Loucy (cell line): Measurements from ENCODE around the gene FZD2.

Source experiments
- H2AFZ ChIP-seq: fragments of 200-600 bp; sonication (generic); 2 replicates; pipeline ENCODE4 v1.6.0; 2016; ENCODE audit warnings: antibody characterized with exemption, mild to moderate bottlenecking, low read length, moderate library complexity
- H3F3A ChIP-seq: fragments of 200-600 bp; 2 replicates; pipeline ENCODE4 v1.6.0; 2016; ENCODE audit warnings: antibody characterized with exemption, low read depth, mild to moderate bottlenecking
- H3K27me3 ChIP-seq: fragments of 200-600 bp; sonication (generic); 2 replicates; pipeline ENCODE4 v1.6.1; 2014; ENCODE audit warnings: low read length, mild to moderate bottlenecking; ENCODE audit not compliant: insufficient read depth, poor library complexity, severe bottlenecking
- H3K36me3 ChIP-seq: fragments of 200-600 bp; sonication (generic); 2 replicates; pipeline ENCODE4 v1.6.1; 2016; ENCODE audit warnings: low read length; ENCODE audit not compliant: insufficient read depth
- H3K4me1 ChIP-seq: fragments of 200-600 bp; sonication (generic); 2 replicates; pipeline ENCODE4 v1.5.1; 2014; ENCODE audit warnings: low read length, mild to moderate bottlenecking; ENCODE audit not compliant: insufficient read depth, poor library complexity, severe bottlenecking
- H3K4me2 ChIP-seq: fragments of 200-600 bp; sonication (generic); 2 replicates; pipeline ENCODE4 v1.6.0; 2014; ENCODE audit warnings: antibody characterized with exemption, low read length, low read depth, mild to moderate bottlenecking; ENCODE audit not compliant: poor library complexity, severe bottlenecking
- H3K4me3 ChIP-seq: fragments of 200-600 bp; sonication (generic); 2 replicates; pipeline ENCODE4 v1.5.1; 2014; ENCODE audit warnings: low read length, mild to moderate bottlenecking, mixed read lengths; ENCODE audit not compliant: poor library complexity, severe bottlenecking
- H3K79me2 ChIP-seq: fragments of 200-600 bp; sonication (generic); 2 replicates; pipeline ENCODE4 v1.6.1; 2014; ENCODE audit warnings: low read length; ENCODE audit not compliant: insufficient read depth
- H3K9ac ChIP-seq: fragments of 200-600 bp; sonication (generic); 2 replicates; pipeline ENCODE4 v1.6.0; 2014; ENCODE audit warnings: mild to moderate bottlenecking, low read depth, low read length, moderate library complexity; ENCODE audit not compliant: poor library complexity, severe bottlenecking
- H3K9me2 ChIP-seq: fragments of 200-600 bp; sonication (generic); replicated peaks from 2 replicates; pipeline ENCODE4 v1.6.1; 2016; ENCODE audit warnings: low read depth, low read length, mixed read lengths
- H3K9me3 ChIP-seq: fragments of 200-600 bp; sonication (generic); 2 replicates; pipeline ENCODE4 v1.6.1; 2014; ENCODE audit warnings: mild to moderate bottlenecking, antibody characterized with exemption, low read length, low read depth; ENCODE audit not compliant: insufficient read depth
- H4K20me1 ChIP-seq: fragments of 200-600 bp; sonication (generic); 2 replicates; pipeline ENCODE4 v1.6.0; 2014; ENCODE audit warnings: antibody characterized with exemption, low read length, mild to moderate bottlenecking; ENCODE audit not compliant: insufficient read depth, poor library complexity, severe bottlenecking
- CTCF ChIP-seq: fragments of 200-600 bp; sonication (generic); conservative IDR thresholded peaks from 2 replicates; pipeline ENCODE4 v1.5.1; 2014; ENCODE audit warnings: mild to moderate bottlenecking, antibody characterized with exemption, low read length
- EZH2phosphoT487 ChIP-seq: fragments of 200-600 bp; IDR thresholded peaks from 2 replicates; pipeline ENCODE4 v1.6.1; 2018; ENCODE audit warnings: antibody characterized with exemption, mild to moderate bottlenecking, moderate library complexity, borderline replicate concordance

The FZD2 gene

DNA sequence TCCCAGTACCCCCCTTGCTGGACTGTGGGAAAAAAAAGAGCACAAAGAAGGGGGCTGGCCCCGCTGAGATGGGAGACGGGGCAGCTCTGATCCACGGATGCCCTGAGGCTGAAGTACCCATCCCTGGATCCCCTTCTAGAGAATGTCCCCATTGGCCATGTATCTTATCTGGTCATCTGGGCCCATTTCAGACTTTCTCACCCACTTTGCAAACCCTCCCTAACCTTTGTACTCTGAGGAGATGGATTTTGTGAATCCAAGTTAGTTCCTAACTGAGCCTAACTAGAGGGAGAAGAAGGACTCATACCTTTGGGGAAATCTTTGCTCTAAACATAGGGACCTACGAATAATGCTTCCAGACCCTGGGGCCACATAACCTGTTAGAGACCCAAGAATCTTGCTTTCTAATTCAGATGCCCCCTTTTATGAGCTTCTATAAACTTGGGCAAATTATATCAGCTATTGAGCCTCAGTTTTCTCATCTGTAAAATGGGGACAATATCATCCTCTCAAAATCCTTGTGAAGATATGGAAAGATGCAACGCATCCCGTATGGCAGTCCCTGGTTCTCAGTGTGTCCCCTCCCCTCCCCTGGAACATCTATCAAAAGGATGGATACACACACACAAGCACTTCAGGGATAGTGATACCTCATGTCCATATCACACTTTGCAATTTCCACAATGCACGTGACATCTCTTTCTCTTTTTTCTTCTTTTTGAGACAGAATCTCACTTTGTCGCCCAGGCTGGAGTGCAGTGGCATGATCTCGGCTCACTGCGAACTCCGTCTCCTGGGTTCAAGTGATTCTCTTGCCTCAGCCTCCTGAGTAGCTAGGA lies 16.8 kb upstream of the FZD2 start:
- H3K36me3 ChIP-seq: no peaks in the 10 kb centered on the region

GRCh38 chr17:44541884-44542581 lies 15.3 kb upstream of the FZD2 start:
- peak overlapping the region; percentile 59 for H3K4me3 ChIP-seq
- H3K9ac ChIP-seq: peak overlapping the region; percentile 77
- H4K20me1 ChIP-seq: no peaks in the 10 kb centered on the region
- no peaks in the 10 kb centered on the region for H3K9me2 ChIP-seq
- peaks cover 48% of the 10 kb centered on the region for H3K4me1 ChIP-seq
- H3K9me3 ChIP-seq: no peaks in the 10 kb centered on the region
- no peak overlapping the region for H2AFZ ChIP-seq
- no peaks in the 10 kb centered on the region for H3K36me3 ChIP-seq
- no peaks in the 10 kb centered on the region for H3F3A ChIP-seq
- H3K4me2 ChIP-seq: peak overlapping the region; percentile 80
- H3K79me2 ChIP-seq: no peaks in the 10 kb centered on the region
- H3K27me3 ChIP-seq: no peaks in the 10 kb centered on the region
- no peak for TF ChIP-seq EZH2phosphoT487
- TF ChIP-seq CTCF: no peak

More for the DNA sequence above, 16.8 kb upstream of the FZD2 start:
- no peaks in the 10 kb centered on the region for H3K9me2 ChIP-seq
- H3K4me3 ChIP-seq: no peak overlapping the region
- no peaks in the 10 kb centered on the region for H3F3A ChIP-seq
- H3K4me2 ChIP-seq: no peak overlapping the region
- H3K79me2 ChIP-seq: no peaks in the 10 kb centered on the region
- no peaks in the 10 kb centered on the region for H4K20me1 ChIP-seq
- H3K9me3 ChIP-seq: no peaks in the 10 kb centered on the region
- H3K4me1 ChIP-seq: peaks cover 54% of the 10 kb centered on the region
- no peak overlapping the region for H3K9ac ChIP-seq
- no peak overlapping the region for H2AFZ ChIP-seq
- no peaks in the 10 kb centered on the region for H3K27me3 ChIP-seq
- TF ChIP-seq EZH2phosphoT487: no peak
- no peak for TF ChIP-seq CTCF

DNA sequence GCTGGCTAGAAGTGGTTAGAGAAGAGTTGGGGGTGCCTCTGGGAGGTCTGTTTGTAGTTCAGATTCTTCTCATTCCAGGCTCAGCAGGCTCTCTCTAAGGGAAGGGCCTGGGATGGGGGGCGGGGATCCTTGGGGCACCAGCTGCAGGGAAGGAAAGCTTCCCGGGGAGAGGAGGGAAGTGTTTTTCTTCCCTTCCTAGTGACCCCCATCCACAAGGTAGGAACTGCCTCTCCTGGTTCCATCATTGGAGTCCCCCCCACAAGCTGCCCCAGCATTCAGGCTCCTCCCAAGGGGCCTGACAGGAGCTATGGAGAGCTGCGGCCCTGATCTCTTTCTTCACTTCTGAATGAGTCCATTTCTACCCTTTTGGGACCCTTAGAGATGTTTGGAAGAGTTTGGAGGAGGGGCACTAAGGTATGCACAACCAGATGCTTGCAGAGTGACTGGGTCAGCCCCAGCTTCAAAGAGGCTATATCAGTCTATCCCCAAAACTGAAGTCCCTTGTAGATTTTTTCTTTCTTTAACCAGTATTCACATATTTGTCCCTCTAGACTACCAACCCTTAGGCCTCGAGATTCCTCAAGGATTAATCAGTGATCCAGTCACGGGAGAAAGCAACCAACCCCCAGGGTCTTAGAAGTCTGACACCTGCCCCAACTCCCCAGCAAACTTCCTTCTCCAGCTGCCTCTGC lies 13.9 kb upstream of the FZD2 start:
- Histone ChIP-seq H3K27me3 (no peaks in the 10 kb centered on the region), H3K4me2 (peak overlapping the region; percentile 80), H2AFZ (no peak overlapping the region), H3K9me3 (no peaks in the 10 kb centered on the region), H3K79me2 (no peaks in the 10 kb centered on the region), H3K9ac (peak overlapping the region; percentile 77), H4K20me1 (no peaks in the 10 kb centered on the region), H3K36me3 (no peaks in the 10 kb centered on the region), H3F3A (no peaks in the 10 kb centered on the region), H3K4me3 (no peak overlapping the region), H3K4me1 (peaks cover 61% of the 10 kb centered on the region), H3K9me2 (no peaks in the 10 kb centered on the region)
- TF ChIP-seq EZH2phosphoT487 (no peak), CTCF (no peak)
